Endometrial microvascular endothelial cells (primary cell): ENCODE measurements around the gene LMF1. TPM values are rescaled to one million over a fixed set of nuclear protein-coding genes. Genes with fewer than 3 reads are reported as not detected.

Source experiments
- in situ Hi-C: cut with HindIII; loops from 2 replicates; pipeline ENCODE4 v1.10.0; 2017; ENCODE audit warnings: low sequenced_read_pairs, low pct_unique_long_range_greater_than_20kb; ENCODE audit errors: inconsistent ontology term
- total RNA-seq: library from RNA; depleted of rRNA; stranded (reverse); fragments of >200 nt; gene quantifications from one replicate; pipeline ENCODE4 v1.2.3, GENCODE V29; 2015; ENCODE audit errors: inconsistent ontology term

The LMF1 gene
- total RNA-seq, 1 donor from 2014 or later, result 6.3 TPM

- in situ Hi-C loops, result no loop called here
These were observed 118.2 kb downstream of the LMF1 start for GRCh38 chr16:852451-853185.

- in situ Hi-C loops, result no loop called here
These were observed 118.9 kb downstream of the LMF1 start for GRCh38 chr16:851871-852270.

DNA sequence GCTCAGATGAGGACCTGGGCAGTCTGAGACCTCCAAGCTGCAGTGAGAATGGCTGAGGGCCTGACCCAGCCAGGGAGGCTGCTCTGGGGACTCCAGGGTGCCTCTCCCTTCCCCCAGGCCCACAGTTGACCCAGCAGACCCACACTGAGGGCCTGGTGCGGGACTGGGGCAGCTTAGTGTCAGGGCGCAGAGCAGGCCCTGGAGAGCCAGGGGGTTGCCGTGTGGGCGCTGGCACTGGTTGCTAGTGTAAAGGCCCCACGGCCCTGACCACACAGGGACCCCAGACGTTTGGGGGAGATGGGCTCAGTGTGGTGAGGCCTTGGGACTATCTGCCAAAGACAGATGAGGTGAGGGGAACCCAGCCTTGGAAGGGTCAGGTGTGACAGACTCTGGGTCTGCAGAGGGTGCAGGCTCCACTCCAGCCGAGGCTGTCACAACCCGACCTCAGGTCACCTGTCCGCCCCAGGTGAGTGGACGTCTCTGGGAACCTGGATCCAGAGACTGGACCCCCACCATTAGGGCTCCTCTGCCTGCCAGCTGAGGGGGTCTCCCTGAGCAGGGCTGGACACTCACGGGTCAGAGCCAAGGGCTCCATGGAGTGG, 119.5 kb downstream of the LMF1 start:
- in situ Hi-C loops, result no loop called here

GRCh38 chr16:850668-851067, 120.1 kb downstream of the LMF1 start:
- in situ Hi-C loops, result no loop called here

DNA sequence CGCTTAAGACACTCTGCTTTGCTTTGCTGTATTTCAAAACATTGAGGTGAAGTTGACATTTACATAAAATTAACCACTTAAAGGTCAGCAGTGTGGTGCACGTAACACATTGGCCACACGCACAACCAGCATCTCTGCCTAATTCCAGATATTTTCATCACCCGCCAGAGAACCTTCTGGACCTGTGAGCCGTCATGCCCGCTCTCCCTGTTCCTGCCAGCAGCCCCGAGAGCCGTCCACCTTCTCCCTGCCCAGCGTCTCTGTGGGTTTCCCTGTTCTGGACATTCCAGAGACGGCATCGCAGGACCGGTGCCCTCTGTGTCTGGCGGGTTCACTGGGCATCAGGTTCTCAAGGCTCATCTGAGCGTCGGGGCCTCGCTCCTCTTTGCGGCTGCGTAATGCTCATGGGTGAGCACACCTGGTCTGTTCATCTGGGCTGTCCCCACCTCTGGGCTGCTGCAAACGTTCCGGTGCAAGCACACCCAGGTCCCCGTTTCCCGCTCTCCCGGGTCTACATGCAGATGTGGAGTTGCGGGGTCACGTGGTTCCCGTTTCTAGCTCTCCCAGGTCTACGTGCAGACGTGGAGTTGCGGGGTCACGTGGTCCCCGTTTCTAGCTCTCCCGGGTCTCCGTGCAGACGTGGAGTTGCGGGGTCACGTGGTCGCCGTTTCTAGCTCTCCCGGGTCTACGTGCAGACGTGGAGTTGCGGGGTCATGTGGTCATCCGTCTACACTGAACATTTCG, 122.1 kb downstream of the LMF1 start:
- in situ Hi-C loops, result loop anchor here (25.0 kb wide), 1 partner anchor 139 kb away; the partner anchor contains the start of gene SOX8

GRCh38 chr16:847681-848445, 122.9 kb downstream of the LMF1 start:
- in situ Hi-C loops, result loop anchor here (25.0 kb wide), 1 partner anchor 139 kb away; the partner anchor contains the start of gene SOX8

DNA sequence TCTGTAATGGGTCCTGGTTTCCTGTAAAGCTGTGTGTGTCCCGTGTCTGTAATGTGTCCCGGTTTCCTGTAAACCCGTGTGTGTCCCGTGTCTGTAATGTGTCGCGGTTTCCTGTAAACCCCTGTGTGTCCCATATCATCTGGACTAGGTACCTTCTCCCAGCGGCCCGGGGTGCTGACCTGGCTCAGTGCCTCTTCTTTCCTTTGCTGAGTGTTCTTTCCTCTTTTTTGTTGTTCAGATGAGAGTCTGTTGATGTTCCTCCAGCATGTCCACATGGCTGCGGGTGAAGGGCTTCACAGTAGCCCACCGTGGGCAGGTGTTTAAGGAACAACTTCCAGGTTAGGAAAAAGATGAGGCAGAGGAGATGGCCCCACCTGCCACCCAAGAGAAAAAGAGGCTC, 123.6 kb downstream of the LMF1 start:
- in situ Hi-C loops, result loop anchor here (25.0 kb wide), 1 partner anchor 140 kb away; the partner anchor contains the start of gene SOX8

DNA sequence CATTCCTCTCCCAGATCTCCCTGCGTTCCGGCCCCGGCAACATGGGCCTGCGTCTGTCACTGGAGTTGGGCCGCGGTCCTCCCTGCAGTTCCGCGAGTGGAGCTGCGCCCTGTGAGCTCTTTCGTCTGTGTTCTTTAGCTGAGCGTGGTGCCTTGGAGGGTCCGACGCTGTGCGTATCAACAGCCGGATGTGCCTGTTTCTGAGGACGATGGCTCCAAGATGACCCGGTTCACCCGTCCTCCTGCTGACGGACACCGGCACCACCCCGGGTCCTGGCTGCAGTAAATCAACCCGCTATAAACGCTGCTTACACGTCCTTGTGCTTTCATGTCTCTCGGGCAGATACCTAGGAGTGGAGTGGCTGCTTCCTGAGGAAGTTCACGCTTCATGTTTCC, 125.4 kb downstream of the LMF1 start:
- in situ Hi-C loops, result loop anchor here (25.0 kb wide), 1 partner anchor 142 kb away; the partner anchor contains the start of gene SOX8

- in situ Hi-C loops, result loop anchor here (25.0 kb wide), 1 partner anchor 143 kb away; the partner anchor contains the start of gene SOX8
These were observed 126.0 kb downstream of the LMF1 start for GRCh38 chr16:844638-845350.

DNA sequence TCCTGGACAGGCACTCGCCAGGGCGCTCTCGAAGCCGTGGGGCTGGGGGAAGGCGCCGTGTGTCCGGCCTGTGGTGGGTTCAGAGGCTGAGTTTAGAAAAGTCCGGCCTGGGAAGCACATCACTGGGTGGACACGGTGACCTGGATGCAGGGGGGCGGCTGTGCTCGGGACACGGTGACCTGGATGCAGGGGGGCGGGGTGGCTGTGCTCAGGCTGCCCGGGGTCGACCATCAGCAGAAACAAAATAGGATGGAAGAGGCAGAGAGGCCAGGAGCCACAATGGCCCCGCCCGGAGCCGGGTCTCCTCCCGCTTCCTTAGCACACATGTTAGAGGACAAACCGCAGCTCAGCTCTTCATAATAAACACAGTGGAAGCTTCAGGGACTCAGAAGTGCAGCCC, 127.0 kb downstream of the LMF1 start:
- in situ Hi-C loops, result loop anchor here (25.0 kb wide), 1 partner anchor 144 kb away; the partner anchor contains the start of gene SOX8

DNA sequence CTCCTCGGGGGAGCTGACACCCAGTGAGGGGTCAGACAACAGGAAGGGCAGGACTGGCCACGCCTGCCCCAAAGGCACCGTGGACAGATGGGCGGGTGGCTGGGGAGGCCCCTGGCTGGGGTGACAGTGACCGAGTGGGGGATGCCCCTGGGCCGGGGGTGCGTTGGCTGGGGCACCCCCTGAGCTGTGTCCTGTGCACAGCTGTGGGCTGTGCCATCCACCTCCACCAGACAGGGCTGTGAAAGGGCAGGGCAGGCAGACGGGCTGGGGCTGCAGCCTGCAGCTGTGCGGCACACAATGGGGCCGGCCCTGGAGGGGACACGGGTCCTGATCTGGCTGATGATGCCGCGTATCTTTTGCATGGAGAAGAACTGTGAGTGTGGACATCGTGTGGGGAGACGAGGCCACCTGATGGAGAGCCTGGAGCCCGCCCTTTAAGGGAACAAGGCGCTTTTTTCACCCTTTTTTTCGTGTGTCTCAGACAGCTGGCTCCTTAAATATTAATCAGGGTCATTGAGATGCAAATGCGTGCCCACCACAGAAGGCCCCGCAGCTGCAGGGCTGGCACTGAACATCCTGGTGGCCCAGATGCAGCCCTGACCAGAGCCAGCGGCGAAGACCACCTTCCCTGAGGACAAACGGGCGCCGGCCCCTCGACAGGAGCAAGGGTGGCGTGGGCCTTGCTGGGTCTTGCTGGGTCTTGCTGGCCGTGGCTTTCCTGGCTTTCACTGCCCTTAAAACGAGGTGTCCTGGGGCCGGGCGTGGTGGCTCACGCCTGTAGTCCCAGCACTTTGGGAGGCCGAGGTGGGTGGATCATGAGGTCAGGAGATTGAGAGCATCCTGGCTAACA, 127.8 kb downstream of the LMF1 start:
- in situ Hi-C loops, result loop anchor here (25.0 kb wide), 1 partner anchor 144 kb away; the partner anchor contains the start of gene SOX8

GRCh38 chr16:842061-842476, 128.7 kb downstream of the LMF1 start:
- in situ Hi-C loops, result loop anchor here (25.0 kb wide), 1 partner anchor 145 kb away; the partner anchor contains the start of gene SOX8

DNA sequence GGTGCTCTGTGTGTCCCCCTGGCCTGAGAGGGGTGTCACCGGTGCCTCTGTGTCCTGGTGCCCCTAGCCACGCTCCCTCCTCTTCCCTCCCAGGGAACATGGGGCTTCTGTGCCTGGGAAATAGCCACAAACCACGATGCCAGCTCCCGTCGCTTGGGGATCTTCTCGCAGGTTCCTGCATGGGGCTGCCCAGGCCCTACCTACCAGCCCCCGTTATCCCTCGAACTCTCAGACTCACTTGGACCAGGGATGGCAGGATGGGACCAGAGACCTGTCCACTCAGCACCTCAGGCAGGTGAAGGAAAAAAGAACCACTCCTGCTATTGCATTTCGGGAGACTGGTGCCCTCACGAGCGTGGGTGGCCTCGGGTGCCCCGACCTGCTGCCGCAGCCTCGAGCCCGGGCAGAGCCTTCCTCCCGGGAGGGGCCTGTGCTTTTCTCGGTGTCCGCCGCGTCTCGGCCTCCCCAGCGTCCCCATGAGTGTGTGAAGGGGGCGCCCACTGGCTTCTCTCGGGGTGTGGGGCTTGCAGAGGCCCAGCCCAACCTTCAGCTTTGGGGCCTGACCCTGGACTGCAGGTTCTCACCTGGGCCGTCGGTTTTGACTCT, 129.2 kb downstream of the LMF1 start:
- in situ Hi-C loops, result loop anchor here (25.0 kb wide), 1 partner anchor 146 kb away; the partner anchor contains the start of gene SOX8

- in situ Hi-C loops, result loop anchor here (25.0 kb wide), 1 partner anchor 146 kb away; the partner anchor contains the start of gene SOX8
These were observed 130.0 kb downstream of the LMF1 start for GRCh38 chr16:840561-841454.

- in situ Hi-C loops, result loop anchor here (25.0 kb wide), 1 partner anchor 147 kb away; the partner anchor contains the start of gene SOX8
These were observed 131.0 kb downstream of the LMF1 start for GRCh38 chr16:839643-840408.
